ENCODE data around the gene PIGR.

PIGR gene

GRCh38 chr1:206885341-206886060, 60.8 kb downstream of the PIGR start:
- no peak for DNase-seq

DNA sequence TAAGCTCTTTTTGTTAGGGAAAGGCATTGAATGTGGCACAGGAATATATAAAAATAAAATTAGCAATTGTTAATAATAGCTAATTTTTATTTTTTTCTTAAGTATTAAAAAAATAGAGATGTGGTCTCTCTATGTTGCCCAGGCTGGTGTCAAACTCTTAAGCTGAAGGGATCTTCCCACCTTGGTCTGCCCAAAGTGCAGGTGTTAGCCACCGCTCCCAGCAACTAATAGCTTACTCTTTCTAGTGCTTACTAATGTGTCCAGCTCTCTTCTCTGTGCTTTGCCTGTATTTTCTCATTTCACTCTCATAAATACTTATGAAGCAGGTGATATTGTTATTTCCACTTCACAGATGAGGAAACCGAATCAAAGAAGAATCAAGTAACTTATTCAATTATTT, 62.4 kb downstream of the PIGR start:
- DNase-seq = no peak

DNA sequence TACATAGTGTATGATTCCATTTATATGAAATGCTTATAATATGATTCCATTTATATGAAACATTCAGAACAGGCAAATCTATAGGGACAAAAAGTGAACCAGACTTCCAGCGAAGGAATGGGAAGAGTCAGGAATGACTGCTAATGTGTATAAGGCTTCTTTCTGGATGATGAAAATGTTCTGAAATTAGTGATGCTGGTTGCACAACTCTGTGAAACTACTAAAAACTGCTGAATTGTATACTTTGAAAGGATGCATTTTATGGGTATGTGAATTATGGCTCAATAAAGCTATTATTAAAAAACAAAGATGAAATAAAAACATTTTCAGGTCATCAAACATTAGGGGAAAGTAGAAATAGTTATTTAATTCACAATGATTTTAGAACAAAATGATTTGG, 63.1 kb downstream of the PIGR start:
- no peak for DNase-seq

GRCh38 chr1:206882555-206882954, 63.7 kb downstream of the PIGR start:
- DNase-seq = no peak

- no peak for DNase-seq
Observed at GRCh38 chr1:206880314-206880713, 66.0 kb downstream of the PIGR start.
